Calu3 (cell line): ENCODE measurements around the gene WDR82. TPM values are rescaled to one million over a fixed set of nuclear protein-coding genes. Genes with fewer than 3 reads are reported as not detected.

Experiments used
- BruUV-seq: library from RNA; stranded (reverse); fragments of 400-500 nt; replicated peaks from 2 replicates; lab custom pipeline; 2021; lab: Mats Ljungman, UMichigan
- CTCF ChIA-PET: fragments of 300-600 bp; sonication (Branson Sonifier 250); formaldehyde crosslinking; loops from one replicate; lab custom pipeline; 2022; ENCODE audit warnings: antibody characterized with exemption; lab: Charles Lee
- DNase-seq: peaks from one replicate; pipeline ENCODE4 v3.0.0; 2022
- H3K27ac Mint-ChIP-seq: one replicate; pipeline ENCODE4 v1.8.0; 2022; ENCODE audit warnings: mixed read lengths; ENCODE audit not compliant: unreplicated experiment
- H3K27me3 Mint-ChIP-seq: one replicate; pipeline ENCODE4 v1.8.0; 2022; ENCODE audit warnings: mixed read lengths; ENCODE audit not compliant: unreplicated experiment
- H3K36me3 Mint-ChIP-seq: one replicate; pipeline ENCODE4 v1.8.0; 2022; ENCODE audit warnings: mild to moderate bottlenecking, moderate library complexity, mixed read lengths; ENCODE audit not compliant: insufficient read depth, unreplicated experiment
- H3K4me1 Mint-ChIP-seq: one replicate; pipeline ENCODE4 v1.8.0; 2022; ENCODE audit warnings: mild to moderate bottlenecking, low read depth, mixed read lengths; ENCODE audit not compliant: unreplicated experiment
- H3K4me3 Mint-ChIP-seq: one replicate; pipeline ENCODE4 v1.8.0; 2022; ENCODE audit warnings: mild to moderate bottlenecking, low read depth, moderate library complexity, mixed read lengths; ENCODE audit not compliant: unreplicated experiment
- H3K9me3 Mint-ChIP-seq: one replicate; pipeline ENCODE4 v1.8.0; 2022; ENCODE audit warnings: low read depth, mixed read lengths; ENCODE audit not compliant: unreplicated experiment
- intact Hi-C: fragments of 100-400 bp; cut with micrococcal nuclease; formaldehyde crosslinking; loops from one replicate; pipeline ENCODE4 v1.10.0; 2022; ENCODE audit not compliant: unreplicated experiment
- total RNA-seq: library from RNA; stranded (reverse); gene quantifications from 2 replicates; pipeline ENCODE4 v1.2.3, GENCODE V29; 2022
- TF ChIP-seq, protein P1 (sequence below): fragments of 200-600 bp; IDR thresholded peaks from one replicate; pipeline ENCODE4 v1.8.0; 2022; ENCODE audit warnings: antibody characterized with exemption; ENCODE audit not compliant: unreplicated experiment

The WDR82 gene
- total RNA-seq, 1 experiment from 2014 or later, result 59.7 TPM

DNA sequence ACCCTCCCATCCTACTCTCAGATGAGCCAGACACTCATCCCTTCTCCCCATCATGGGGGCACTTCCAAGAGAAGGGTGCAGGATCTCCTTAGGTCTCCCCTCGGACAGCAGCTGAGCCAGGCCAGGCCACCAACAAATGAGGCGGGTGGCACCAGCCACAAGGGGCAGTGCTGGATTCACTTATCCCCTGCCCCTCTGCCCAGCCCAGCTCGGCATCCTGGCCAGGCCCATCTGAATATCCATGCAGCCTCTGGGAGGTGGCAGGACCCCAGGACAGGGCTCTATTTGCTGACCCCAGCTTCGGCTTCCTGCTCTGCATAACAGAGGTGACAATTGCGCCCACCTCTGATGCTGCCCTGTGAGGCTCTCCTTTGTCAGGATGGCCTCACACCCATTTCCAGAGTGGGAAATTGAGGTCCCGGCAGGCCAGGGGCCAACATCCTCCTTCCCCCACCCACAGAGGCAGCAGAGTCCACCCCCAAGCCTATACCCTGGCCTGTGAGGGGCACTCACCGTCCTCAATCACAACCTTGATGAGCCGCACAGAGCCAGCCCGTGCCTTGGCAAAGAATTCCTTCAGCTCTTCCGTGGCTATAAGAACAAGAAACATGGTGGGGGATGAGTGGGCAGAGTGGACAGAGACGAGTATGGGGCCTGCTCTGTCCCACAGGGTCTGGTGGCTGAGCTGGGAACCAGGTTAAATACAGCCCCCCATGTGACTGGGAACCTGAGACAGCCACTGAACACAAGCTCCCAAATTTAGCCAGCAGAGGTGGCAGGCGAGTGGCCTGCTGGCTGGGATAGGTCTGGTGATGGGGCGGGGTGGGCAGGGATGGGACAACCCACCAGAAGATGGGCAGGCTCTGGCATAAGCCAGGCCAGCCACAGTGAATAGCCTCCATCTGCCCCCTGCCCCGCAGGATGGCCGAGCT is 43.7 kb downstream of the WDR82 start:
- Mint-ChIP-seq H3K4me3 (no peak overlapping the region), H3K27ac (no peak overlapping the region), H3K9me3 (no peaks in the 10 kb centered on the region), H3K36me3 (peaks cover 58% of the 10 kb centered on the region), H3K4me1 (peaks cover 7% of the 10 kb centered on the region), H3K27me3 (no peaks in the 10 kb centered on the region)
- BruUV-seq, result no TSS peak
- TF ChIP-seq, protein P1, sequence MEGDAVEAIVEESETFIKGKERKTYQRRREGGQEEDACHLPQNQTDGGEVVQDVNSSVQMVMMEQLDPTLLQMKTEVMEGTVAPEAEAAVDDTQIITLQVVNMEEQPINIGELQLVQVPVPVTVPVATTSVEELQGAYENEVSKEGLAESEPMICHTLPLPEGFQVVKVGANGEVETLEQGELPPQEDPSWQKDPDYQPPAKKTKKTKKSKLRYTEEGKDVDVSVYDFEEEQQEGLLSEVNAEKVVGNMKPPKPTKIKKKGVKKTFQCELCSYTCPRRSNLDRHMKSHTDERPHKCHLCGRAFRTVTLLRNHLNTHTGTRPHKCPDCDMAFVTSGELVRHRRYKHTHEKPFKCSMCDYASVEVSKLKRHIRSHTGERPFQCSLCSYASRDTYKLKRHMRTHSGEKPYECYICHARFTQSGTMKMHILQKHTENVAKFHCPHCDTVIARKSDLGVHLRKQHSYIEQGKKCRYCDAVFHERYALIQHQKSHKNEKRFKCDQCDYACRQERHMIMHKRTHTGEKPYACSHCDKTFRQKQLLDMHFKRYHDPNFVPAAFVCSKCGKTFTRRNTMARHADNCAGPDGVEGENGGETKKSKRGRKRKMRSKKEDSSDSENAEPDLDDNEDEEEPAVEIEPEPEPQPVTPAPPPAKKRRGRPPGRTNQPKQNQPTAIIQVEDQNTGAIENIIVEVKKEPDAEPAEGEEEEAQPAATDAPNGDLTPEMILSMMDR, result no peak
- CTCF ChIA-PET, result interaction anchor here (1.0 to 1.4 kb wide), 2 partner anchors 14 to 16 kb away, joined by 3 read pairs; no protein-coding TSS in a partner anchor
- intact Hi-C loops, result loop anchor here (5.0 kb wide), 1 partner anchor 43 kb away; the partner anchor contains the start of gene WDR82
- no peak for DNase-seq

DNA sequence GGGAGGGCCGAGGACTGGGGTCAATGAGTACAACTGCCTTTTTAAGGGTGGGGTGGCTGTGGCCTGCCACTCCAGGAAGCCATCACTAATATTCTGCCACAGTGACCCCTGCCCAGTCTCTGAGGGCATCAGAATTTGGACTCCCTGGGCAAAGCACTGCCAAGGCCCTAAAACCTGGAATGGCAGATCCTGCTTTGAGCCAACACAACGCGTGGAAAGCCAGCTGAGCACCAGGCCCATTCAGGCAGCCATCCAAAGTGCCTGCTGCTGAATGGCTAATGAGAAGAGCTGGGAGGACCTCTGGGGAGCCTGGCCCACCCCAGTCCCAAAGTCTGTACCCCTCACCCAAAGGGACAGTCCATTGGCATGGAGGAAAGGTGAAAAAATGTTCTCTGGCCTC is 44.5 kb downstream of the WDR82 start:
- BruUV-seq, result no TSS peak
- CTCF ChIA-PET, result interaction anchor here (1.0 to 1.4 kb wide), 2 partner anchors 14 to 15 kb away, joined by 3 read pairs; no protein-coding TSS in a partner anchor

DNA sequence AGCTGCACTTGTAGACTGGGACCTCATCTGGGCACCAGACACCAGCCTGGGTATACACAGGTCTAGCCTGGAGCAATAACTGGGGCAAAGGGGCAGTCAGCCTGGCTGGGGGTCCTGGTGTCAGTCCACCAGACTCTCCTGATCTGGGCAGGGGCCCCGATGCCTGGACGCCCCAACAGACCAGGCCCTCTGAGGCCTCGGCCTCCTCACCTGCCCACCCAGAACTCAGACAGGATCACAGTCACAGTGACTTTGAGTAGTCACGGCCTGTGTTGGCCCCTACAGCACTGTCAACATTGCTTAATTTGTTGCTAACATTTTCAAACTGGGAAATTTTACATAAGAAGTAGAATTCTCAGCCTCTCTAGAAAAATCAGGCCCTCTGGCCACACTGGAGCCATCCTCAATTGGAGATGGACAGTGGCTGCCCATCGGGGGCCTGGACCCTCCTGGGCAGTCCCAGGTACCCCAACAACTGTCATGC is 45.3 kb downstream of the WDR82 start:
- intact Hi-C loops, result no loop called here
- H3K36me3 Mint-ChIP-seq, result peaks cover 41% of the 10 kb centered on the region
- CTCF ChIA-PET, result interaction anchor here (1.4 kb wide), 1 partner anchor 13 kb away, joined by 3 read pairs; no protein-coding TSS in a partner anchor
- H3K27ac Mint-ChIP-seq, result no peak overlapping the region
- H3K4me3 Mint-ChIP-seq, result no peak overlapping the region
- TF ChIP-seq, protein P1, result no peak
- no peak for DNase-seq
- H3K27me3 Mint-ChIP-seq, result no peaks in the 10 kb centered on the region
- no peaks in the 10 kb centered on the region for H3K4me1 Mint-ChIP-seq
- BruUV-seq, result no TSS peak
- no peaks in the 10 kb centered on the region for H3K9me3 Mint-ChIP-seq

More for the DNA sequence above, 44.5 kb downstream of the WDR82 start:
- Mint-ChIP-seq H3K27me3 (no peaks in the 10 kb centered on the region), H3K27ac (no peak overlapping the region), H3K36me3 (peaks cover 50% of the 10 kb centered on the region), H3K4me1 (no peaks in the 10 kb centered on the region), H3K4me3 (no peak overlapping the region), H3K9me3 (no peaks in the 10 kb centered on the region)
- TF ChIP-seq, protein P1, result no peak
- no peak for DNase-seq
- intact Hi-C loops, result no loop called here

DNA sequence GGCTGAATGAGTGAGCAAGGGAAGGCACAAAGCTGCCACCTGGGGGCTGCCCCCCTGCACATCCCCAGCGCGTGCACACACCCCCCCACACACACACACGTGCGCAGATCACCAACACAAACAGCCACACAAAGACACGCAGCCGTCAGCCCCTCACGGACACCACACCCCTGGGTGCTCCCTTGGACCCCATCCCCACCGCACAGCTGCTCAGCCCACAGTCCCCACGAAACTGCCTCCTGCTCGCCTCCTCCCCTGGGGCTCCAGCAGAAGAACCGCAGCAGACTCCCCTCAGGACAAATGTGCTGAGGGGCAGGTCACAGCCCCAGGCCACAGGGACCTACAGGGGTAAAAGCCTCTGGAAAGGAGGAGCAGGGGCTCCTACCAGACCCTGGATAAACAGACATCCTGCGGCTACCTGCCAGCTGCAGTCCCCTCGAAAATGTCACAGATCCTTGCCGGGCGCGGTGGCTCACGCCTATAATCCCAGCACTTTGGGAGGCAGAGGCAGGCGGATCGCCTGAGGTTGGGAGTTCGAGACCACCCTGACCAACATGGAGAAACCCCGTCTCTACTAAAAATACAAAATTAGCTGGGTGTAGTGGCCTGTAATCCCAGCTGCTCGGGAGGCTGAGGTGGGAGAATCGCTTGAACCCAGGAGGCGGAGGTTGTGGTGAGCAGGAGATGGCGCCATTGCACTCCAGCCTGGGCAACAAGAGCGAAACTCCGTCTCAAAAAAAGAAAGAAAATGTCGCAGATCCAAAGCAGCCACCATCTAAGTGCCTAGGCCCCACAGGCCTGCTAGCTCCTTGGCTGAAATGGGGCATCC is 46.0 kb downstream of the WDR82 start:
- intact Hi-C loops, result no loop called here
- DNase-seq, result no peak
- peaks cover 35% of the 10 kb centered on the region for H3K36me3 Mint-ChIP-seq
- H3K9me3 Mint-ChIP-seq, result no peaks in the 10 kb centered on the region
- no peaks in the 10 kb centered on the region for H3K4me1 Mint-ChIP-seq
- no peak overlapping the region for H3K27ac Mint-ChIP-seq
- no peaks in the 10 kb centered on the region for H3K27me3 Mint-ChIP-seq
- CTCF ChIA-PET, result interaction anchor here (0.7 to 1.9 kb wide), 4 partner anchors 8 to 107 kb away, joined by 3 to 9 read pairs (median 6); no protein-coding TSS in a partner anchor
- no TSS peak for BruUV-seq
- no peak overlapping the region for H3K4me3 Mint-ChIP-seq
- TF ChIP-seq, protein P1, result no peak
